Activated naive CD4-positive, alpha-beta T cell treated with anti-CD3 and anti-CD28 coated beads for 36 hours (primary cell): ENCODE measurements around the gene ACAA1. TPM values are rescaled to one million over a fixed set of nuclear protein-coding genes. Genes with fewer than 3 reads are reported as not detected.

Experiments
- CTCF ChIA-PET: fragments of 350-600 bp; sonication (Branson Sonifier 250); formaldehyde crosslinking; loops from one replicate; lab custom pipeline; 2021; ENCODE audit warnings: antibody characterized with exemption; lab: Charles Lee
- DNase-seq: peaks from one replicate; pipeline ENCODE4 v3.0.0-alpha.2; 2020
- H3K27ac Mint-ChIP-seq: one replicate; pipeline ENCODE4 v1.8.0; 2021; ENCODE audit warnings: mild to moderate bottlenecking, mixed read lengths
- H3K27me3 Mint-ChIP-seq: one replicate; pipeline ENCODE4 v1.8.0; 2021; ENCODE audit warnings: low read depth, mixed read lengths
- H3K36me3 Mint-ChIP-seq: one replicate; pipeline ENCODE4 v1.8.0; 2021; ENCODE audit warnings: low read depth, mixed read lengths
- H3K4me1 Mint-ChIP-seq: one replicate; pipeline ENCODE4 v1.8.0; 2021; ENCODE audit warnings: low read depth, mixed read lengths
- H3K4me3 Mint-ChIP-seq: one replicate; pipeline ENCODE4 v1.8.0; 2021; ENCODE audit warnings: mild to moderate bottlenecking, moderate library complexity, mixed read lengths
- H3K9me3 Mint-ChIP-seq: one replicate; pipeline ENCODE4 v1.8.0; 2021; ENCODE audit warnings: mixed read lengths
- intact Hi-C: fragments of 100-400 bp; cut with micrococcal nuclease; formaldehyde crosslinking; loops from one replicate; pipeline ENCODE4 v1.15.1; 2023
- total RNA-seq, 2 experiments: library from RNA; stranded (reverse); gene quantifications; one replicate each; pipeline ENCODE4 v1.2.3, GENCODE V29; 2021

The ACAA1 gene
- total RNA-seq, 2 experiments from 2014 or later, result 57.5 to 58.7 TPM

DNA sequence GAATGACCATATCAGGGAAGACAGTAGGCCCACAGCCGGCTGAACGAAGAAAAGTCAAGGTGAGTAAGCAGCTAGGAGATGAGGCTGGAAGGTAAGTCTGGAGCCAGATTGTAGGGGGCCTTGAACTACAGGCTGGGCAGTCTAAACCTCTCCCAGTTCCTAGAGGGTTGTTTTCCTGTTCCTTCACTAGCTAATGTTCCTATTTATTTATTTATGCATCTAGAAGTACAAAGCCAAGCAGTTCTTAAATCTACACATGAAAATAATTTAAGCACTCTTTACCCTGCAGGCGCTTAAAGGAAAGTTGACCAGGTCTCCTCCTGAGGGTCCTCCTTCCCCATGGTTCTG lies 3.7 kb downstream of the ACAA1 start:
- Mint-ChIP-seq H3K27ac (peak overlapping the region; percentile 7), H3K36me3 (peaks cover 27% of the 10 kb centered on the region), H3K9me3 (no peaks in the 10 kb centered on the region), H3K4me3 (no peak overlapping the region), H3K27me3 (no peaks in the 10 kb centered on the region), H3K4me1 (peaks cover 33% of the 10 kb centered on the region)
- no peak for DNase-seq
- CTCF ChIA-PET, result interaction anchor here (0.9 to 1.8 kb wide), 3 partner anchors 15 to 347 kb away, joined by 3 to 5 read pairs (median 4); partner anchors contain the start of gene XYLB
- intact Hi-C loops, result no loop called here

DNA sequence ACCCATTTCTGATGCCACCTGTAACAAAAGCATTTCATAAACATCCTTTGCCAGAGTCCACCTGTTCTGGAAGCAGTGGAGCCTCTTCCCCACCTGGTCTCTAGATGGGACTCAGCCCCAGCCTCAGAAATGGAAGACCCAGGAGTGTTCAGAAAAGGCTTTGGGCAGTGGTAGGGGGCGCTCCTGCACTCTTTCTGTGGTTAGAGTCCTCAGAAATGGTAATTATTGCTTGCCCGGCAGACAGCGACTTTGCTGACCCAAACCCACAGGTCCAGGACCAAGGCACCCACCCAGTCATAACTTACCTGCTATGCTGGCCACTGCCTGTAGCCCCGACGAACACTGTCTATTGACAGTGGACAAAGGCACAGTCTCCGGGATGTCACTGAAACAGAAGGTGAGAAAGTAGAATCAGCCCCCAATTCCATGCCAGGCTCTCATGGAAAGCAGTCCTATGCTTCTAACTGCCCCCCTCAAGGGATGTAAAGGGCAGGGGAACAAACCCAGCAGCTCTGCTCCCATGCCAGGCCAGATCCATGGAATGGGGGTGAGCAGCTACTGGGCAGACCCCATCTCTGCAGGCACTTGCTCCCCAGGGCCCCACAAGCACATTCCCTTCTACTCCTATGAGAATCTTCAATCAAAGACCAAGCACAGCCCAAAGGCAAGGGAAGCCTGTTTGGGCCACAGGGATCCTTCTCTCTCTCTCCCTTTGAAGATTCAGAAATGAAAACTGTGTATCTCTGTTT lies 5.1 kb downstream of the ACAA1 start:
- CTCF ChIA-PET, result interaction anchor here (0.6 to 1.0 kb wide), 3 partner anchors 167 to 275 kb away, joined by 3 to 5 read pairs (median 4); partner anchors contain the start of gene XYLB
- Mint-ChIP-seq H3K4me3 (no peak overlapping the region), H3K36me3 (peaks cover 30% of the 10 kb centered on the region), H3K9me3 (no peaks in the 10 kb centered on the region), H3K27me3 (no peaks in the 10 kb centered on the region), H3K4me1 (peaks cover 25% of the 10 kb centered on the region), H3K27ac (no peak overlapping the region)
- intact Hi-C loops, result no loop called here
- peak; percentile 63 for DNase-seq

DNA sequence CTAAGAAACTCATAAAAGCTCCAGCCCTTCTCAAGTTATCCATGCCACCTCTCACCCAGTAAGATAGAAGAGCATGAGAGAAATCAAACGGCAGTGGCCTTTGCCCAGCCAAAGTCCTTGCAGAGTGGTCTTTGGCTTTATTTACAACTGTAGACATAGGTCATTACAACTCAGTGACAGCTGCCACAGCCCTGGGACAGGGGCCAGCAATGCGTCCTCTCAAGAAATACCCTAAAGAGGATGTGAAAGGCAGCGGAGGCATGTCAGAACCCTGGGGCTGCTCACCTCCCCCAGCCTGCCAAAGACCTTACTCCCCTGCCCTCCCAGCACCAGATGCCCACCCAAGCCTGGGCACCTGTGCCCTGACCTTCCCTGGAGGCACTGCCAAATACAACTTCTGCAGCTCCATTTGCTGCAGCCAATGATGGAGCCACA lies 6.3 kb downstream of the ACAA1 start:
- intact Hi-C loops, result no loop called here
- CTCF ChIA-PET, result interaction anchor here (0.9 kb wide), 1 partner anchor 34 kb away, joined by 3 read pairs; no protein-coding TSS in a partner anchor
- Mint-ChIP-seq H3K36me3 (peaks cover 30% of the 10 kb centered on the region), H3K4me1 (peaks cover 21% of the 10 kb centered on the region), H3K4me3 (no peak overlapping the region), H3K27ac (no peak overlapping the region), H3K9me3 (no peaks in the 10 kb centered on the region), H3K27me3 (no peaks in the 10 kb centered on the region)
- DNase-seq, result no peak

DNA sequence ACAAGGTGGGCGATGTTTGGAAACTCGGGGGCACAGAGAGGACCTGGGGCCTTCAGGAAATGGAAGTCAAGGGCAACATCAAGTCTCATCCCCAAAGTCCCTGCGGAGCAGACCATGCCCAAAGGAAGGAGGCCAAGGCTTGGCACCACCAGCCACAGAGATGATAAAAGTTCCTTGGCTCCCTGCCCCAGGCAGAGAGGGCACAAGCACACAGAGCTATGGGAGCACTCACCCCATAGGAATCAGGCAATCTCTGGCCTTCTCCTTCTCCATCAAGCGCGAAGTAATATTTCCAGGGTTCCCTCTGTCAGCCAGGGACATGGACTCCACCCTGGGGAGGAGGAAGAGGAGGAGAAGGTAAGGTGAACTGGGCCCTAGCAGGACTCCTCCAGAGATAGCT lies 7.9 kb downstream of the ACAA1 start:
- Mint-ChIP-seq H3K4me3 (no peak overlapping the region), H3K4me1 (peaks cover 7% of the 10 kb centered on the region), H3K9me3 (no peaks in the 10 kb centered on the region), H3K27me3 (no peaks in the 10 kb centered on the region), H3K27ac (no peak overlapping the region), H3K36me3 (peaks cover 25% of the 10 kb centered on the region)
- no peak for DNase-seq
- intact Hi-C loops, result no loop called here
- CTCF ChIA-PET, result interaction anchor here (0.8 to 1.4 kb wide), 2 partner anchors 10 to 11 kb away, joined by 3 to 5 read pairs; no protein-coding TSS in a partner anchor

DNA sequence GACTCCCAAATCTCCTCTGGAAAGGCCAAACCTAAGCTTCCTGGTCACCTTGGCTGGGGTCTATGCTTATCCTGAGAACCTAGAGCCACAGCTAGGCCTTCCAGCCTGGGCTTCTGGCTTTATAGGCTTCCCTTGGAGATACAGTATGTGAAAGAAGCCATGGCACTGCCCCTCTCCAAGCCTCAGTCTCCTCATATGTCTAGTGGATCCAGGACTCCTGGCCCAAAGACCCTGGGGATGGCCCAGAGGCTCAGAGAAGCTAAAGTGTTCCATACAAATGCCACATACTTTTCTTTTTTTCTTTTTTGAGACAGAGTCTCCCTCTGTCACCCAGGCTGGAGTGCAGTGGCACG lies 8.6 kb downstream of the ACAA1 start:
- Mint-ChIP-seq H3K9me3 (no peaks in the 10 kb centered on the region), H3K27ac (no peak overlapping the region), H3K4me3 (no peak overlapping the region), H3K36me3 (peaks cover 24% of the 10 kb centered on the region), H3K27me3 (no peaks in the 10 kb centered on the region), H3K4me1 (peaks cover 6% of the 10 kb centered on the region)
- intact Hi-C loops, result no loop called here
- CTCF ChIA-PET, result interaction anchor here (0.8 kb wide), 1 partner anchor 11 kb away, joined by 3 read pairs; no protein-coding TSS in a partner anchor
- DNase-seq, result no peak

DNA sequence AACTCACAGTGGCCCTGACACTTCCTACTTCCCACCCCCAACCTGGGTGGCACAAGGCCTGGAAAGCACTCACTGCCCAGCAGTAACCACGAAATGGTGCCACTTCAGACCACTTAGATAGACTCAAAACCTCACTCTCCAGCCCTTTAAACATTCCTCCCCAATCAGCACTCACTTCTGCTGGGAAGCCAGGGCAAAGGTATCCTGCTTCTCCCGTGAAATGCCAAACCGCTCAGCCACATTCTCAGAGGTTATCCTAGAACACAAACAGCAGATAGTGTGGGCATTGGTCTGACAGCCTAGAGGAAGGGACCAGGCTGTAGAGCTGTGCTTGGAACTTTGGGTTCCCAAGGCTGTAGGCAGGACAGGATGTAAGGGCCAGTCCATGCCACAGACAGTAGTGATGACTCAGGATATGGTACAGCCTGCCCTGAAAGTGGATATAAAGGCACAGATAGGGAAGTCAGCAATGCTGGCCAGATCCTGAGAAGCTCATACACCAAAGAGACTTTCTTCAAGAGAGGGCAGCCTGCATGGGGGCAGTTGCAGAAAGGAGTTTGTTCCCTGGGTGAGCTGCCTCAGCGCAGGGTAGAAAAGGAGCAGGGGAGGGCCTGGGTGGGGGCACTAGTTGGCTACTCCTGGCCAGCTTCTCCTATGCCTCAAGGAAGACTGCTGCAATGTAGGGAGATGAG lies 9.2 kb downstream of the ACAA1 start:
- no peaks in the 10 kb centered on the region for H3K9me3 Mint-ChIP-seq
- H3K4me1 Mint-ChIP-seq, result peaks cover 1% of the 10 kb centered on the region
- no peak overlapping the region for H3K27ac Mint-ChIP-seq
- H3K4me3 Mint-ChIP-seq, result no peak overlapping the region
- no peaks in the 10 kb centered on the region for H3K27me3 Mint-ChIP-seq
- intact Hi-C loops, result no loop called here
- CTCF ChIA-PET, result no interaction called here
- peaks cover 28% of the 10 kb centered on the region for H3K36me3 Mint-ChIP-seq
- no peak for DNase-seq

DNA sequence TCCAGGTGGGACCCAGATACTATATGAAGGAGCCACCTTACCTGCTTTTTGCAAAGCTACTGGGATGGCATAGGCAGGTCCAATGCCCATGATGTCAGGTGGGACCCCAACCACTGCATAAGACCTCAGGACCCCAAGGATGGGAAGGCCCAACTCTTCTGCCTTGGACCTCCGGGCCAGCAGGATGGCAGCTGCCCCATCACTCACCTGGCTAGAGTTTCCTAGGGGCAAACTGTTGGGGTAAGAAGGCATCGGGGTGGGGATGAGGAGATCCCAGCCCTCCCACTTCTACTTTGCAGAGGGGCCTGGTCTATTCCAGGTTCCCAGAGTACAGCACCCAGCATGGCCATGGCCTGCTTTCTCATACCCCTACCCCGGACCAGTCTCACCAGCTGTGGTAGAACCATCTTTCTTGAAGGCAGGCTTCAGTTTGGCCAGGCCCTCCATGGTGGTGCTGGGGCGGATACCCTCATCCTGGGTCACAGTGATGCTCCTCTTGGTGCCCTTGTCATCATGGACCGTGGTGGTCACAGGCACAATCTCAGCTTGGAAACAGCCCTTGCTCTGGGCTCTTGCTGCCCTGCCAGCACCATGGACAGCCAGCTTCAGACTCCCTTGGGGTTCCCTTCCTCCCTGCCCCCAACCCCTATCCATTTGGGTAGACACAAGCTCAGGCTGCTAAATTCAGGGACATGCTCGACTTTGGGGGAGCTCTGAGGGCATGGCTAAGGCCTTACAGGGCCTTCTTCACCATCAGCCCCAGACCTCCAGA lies 10.6 kb downstream of the ACAA1 start:
- Mint-ChIP-seq H3K4me3 (no peak overlapping the region), H3K36me3 (peaks cover 26% of the 10 kb centered on the region), H3K9me3 (no peaks in the 10 kb centered on the region), H3K27ac (no peak overlapping the region), H3K4me1 (no peaks in the 10 kb centered on the region), H3K27me3 (no peaks in the 10 kb centered on the region)
- intact Hi-C loops, result no loop called here
- no peak for DNase-seq
- CTCF ChIA-PET, result interaction anchor here (0.6 kb wide), 1 partner anchor 59 kb away, joined by 3 read pairs; no protein-coding TSS in a partner anchor

DNA sequence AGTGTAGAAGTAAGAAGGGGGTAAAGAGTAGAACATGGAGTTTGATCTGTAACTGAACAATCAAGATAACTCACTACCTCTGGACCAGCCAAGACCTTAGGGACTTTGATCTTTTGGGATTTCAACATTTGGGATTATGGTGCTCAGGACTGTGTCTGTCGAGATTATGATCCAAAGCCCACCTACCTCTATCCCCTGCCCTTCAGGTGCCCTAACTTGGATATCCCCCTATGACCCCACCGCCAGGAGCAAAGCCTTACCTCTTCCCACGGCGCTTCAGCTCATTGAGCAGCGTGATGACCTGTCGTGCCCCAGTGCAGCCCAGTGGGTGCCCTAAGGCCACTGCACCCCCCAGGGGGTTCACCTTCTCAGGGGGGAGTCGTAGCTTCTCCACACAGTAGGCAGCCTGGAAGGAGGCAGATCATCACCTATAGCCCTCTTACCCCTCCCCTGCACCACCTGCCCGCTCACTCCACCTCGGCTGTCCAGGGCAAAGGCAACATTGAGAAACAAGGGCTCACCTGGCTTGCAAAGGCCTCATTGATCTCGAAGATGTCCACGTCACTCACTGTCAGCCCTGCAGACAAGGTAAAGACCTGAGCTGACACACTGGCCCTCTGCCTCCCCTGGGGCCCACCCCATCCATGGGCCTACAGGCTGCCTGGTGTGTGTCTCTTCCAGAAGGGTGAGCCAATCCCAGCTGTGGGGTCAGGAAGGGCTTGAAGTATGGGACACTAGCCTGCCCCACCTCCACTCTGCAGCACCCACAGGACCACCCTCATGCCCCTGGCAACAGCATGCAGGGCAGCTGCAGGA lies 11.4 kb downstream of the ACAA1 start:
- Mint-ChIP-seq H3K27me3 (no peaks in the 10 kb centered on the region), H3K4me3 (no peak overlapping the region), H3K4me1 (no peaks in the 10 kb centered on the region), H3K27ac (no peak overlapping the region), H3K36me3 (peaks cover 28% of the 10 kb centered on the region), H3K9me3 (no peaks in the 10 kb centered on the region)
- intact Hi-C loops, result no loop called here
- DNase-seq, result no peak
- CTCF ChIA-PET, result no interaction called here

DNA sequence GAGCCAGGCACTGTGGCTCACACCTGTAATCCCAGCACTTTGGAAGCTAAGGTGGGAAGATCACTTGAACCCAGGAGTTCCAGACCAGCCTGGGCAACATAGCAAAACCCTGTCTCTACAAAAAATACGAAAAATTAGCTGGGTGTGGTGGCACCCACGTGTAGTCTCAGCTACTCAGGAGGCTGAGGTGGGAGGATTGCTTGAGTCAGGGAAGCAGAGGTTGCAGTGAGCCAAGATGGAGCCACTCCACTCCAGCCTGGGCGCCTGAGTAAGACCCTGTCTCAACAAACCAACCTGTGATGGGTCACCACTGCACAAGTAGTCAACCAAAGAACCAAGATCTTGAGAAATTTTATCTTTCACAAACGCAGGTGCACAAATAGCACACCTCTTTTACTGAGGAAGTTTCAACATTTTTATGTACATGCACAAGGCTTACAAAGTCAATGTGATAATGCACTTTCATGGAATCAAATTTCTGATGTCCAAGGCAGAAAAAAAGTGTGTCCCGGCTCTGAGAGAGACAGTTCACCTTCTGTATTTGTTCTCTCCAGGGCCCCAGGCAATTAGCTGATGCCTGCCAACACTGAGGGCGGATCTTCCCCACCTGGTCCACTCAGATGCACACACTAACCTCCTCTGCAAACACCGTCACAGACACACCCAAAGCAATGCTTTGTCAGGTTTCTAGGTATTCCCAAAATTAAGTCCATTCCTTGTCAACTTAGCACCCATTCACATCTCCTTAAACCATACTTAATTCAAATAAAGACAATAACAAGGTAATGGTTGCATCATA lies 12.4 kb downstream of the ACAA1 start:
- CTCF ChIA-PET, result no interaction called here
- no peak for DNase-seq
- no peaks in the 10 kb centered on the region for H3K9me3 Mint-ChIP-seq
- no peak overlapping the region for H3K27ac Mint-ChIP-seq
- H3K27me3 Mint-ChIP-seq, result no peaks in the 10 kb centered on the region
- no peaks in the 10 kb centered on the region for H3K4me1 Mint-ChIP-seq
- peaks cover 22% of the 10 kb centered on the region for H3K36me3 Mint-ChIP-seq
- no peak overlapping the region for H3K4me3 Mint-ChIP-seq
- intact Hi-C loops, result no loop called here

DNA sequence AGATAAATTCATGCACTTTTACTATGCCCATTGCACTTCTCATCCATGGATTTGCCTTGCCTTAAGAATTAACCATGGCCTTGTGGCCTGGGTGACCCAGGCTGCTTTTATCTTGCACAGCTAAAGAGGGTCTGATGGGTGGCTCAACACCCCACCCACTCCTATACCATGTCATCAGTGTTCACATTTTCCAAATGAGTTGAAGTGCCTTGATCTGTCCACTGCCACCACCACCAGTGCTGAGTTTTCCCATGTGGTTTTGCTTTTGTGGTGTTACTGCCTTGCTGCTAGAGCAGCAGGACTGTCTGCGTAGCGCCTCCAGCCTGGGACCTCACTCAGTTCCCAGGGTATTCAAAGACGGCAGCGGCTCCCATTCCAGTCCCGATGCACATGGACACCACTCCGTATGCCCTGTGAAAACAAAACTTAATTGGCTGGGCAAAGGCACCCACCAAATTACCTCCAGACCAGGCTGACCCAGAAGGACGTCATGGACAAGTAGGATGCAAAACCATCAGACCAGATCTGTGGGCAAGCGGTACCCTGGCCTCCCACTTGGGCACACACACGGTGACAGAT lies 14.1 kb downstream of the ACAA1 start:
- Mint-ChIP-seq H3K4me3 (no peak overlapping the region), H3K36me3 (peaks cover 20% of the 10 kb centered on the region), H3K4me1 (peaks cover 4% of the 10 kb centered on the region), H3K27ac (no peak overlapping the region), H3K9me3 (no peaks in the 10 kb centered on the region), H3K27me3 (no peaks in the 10 kb centered on the region)
- intact Hi-C loops, result no loop called here
- CTCF ChIA-PET, result no interaction called here
- DNase-seq, result no peak
